GM12892 (cell line): ENCODE results near the gene TENM4.

Experiments used
- DNase-seq: peaks from one replicate; pipeline ENCODE4 v3.0.0; 2011; ENCODE audit not compliant: insufficient read length
- FAIRE-seq: peaks from 2 replicates; lab custom pipeline; 2011; peaks lifted over from hg19 to GRCh38; lab: Jason Lieb, UNC
- POLR2A ChIP-seq: IDR thresholded peaks from 2 replicates; pipeline ENCODE4 v1.6.1; 2011; ENCODE audit warnings: low read depth, low read length, control low read depth
- POLR2AphosphoS5 ChIP-seq: IDR thresholded peaks from 2 replicates; pipeline ENCODE4 v1.6.1; 2011; ENCODE audit warnings: low read depth, low read length, control low read depth
- TAF1 ChIP-seq: IDR thresholded peaks from 2 replicates; pipeline ENCODE4 v1.6.1; 2011; ENCODE audit warnings: low read depth, mild to moderate bottlenecking, control low read depth, low read length, borderline replicate concordance

TENM4 gene

DNA sequence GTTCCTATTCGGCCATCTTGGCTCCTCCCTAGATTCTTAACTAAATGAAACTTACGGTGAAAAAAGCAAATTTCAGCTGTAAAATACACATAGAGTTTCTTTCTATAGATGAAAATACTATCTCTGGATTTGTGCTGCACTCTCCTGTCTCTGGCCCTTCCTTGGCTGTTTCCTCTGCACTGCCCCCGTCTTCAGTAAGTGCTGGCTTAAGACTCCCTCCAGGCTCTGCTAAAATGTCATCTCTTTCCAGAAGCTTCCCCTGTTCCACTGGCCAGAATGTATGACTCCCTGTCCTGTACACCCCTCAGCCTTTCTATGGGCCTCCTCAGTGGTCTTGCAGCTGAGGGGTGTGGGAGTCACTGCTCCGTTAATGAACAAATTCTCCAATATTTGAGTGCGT lies 757.1 kb downstream of the TENM4 start:
- FAIRE-seq (no peak), DNase-seq (no peak)
- TF ChIP-seq POLR2AphosphoS5: no peak
- TF ChIP-seq TAF1: no peak

GRCh38 chr11:78676026-78676557 lies 764.7 kb downstream of the TENM4 start:
- no peak for FAIRE-seq

GRCh38 chr11:78672850-78673620 lies 767.8 kb downstream of the TENM4 start:
- DNase-seq: no peak
- no peak for TF ChIP-seq POLR2AphosphoS5
- TF ChIP-seq TAF1: no peak
- TF ChIP-seq POLR2A: no peak
- FAIRE-seq: no peak

More at GRCh38 chr11:78676026-78676557, 764.7 kb downstream of the TENM4 start:
- TF ChIP-seq POLR2AphosphoS5 (no peak), TAF1 (no peak), POLR2A (no peak)
- DNase-seq: no peak

- no peak for FAIRE-seq
- DNase-seq: no peak
- no peak for TF ChIP-seq TAF1
- TF ChIP-seq POLR2A: no peak
- TF ChIP-seq POLR2AphosphoS5: no peak
Observed at GRCh38 chr11:78669249-78669648, 771.6 kb downstream of the TENM4 start.

DNA sequence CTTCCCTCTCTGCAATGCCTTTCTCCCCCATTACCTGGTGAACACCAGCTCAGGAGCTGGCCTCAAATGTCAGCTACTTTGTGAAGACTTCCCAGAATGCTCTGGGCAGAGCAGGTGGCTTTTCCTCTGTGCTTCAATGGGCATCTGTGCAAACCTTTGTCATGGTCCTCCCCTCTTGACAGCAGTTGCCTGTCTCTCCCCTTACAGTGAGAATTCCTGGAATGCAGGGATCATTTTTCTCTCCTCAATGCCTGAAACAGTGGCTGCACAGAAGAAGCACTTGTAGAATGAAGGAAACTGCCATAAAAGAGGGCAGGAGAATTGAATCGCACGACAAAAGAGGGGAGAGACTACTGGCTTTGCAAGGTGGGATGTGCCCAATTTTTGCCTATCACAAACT lies 773.4 kb downstream of the TENM4 start:
- FAIRE-seq (no peak), DNase-seq (no peak)
- TF ChIP-seq TAF1: no peak
- no peak for TF ChIP-seq POLR2AphosphoS5
- TF ChIP-seq POLR2A: no peak

DNA sequence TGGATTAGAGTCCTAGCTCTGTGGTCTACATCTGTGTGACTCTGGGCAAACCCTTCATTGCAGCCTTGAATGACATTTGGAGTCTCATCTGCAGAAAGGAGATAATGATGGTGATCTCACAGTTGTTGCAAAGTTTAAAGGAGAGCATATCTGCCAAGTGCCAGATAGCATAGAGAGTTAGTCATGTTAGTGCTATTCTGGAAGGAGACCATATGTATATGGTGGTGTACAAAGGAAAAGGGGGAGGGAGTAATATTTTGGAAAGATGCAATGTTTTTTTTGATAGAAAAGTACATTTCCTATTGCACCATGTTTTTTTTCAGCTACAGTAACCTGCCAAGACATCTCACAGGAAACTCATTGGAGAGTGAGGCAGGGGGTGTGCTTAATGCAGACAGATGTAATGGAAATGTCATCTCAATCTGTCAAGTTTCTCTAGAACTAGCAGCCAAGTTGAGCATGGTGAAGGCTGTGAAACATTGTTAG lies 774.1 kb downstream of the TENM4 start:
- no peak for FAIRE-seq
- TF ChIP-seq POLR2AphosphoS5 (no peak), POLR2A (no peak), TAF1 (no peak)
- no peak for DNase-seq

- FAIRE-seq (no peak), DNase-seq (no peak)
- TF ChIP-seq POLR2A (no peak), TAF1 (no peak), POLR2AphosphoS5 (no peak)
Observed at GRCh38 chr11:78664636-78665035, 776.2 kb downstream of the TENM4 start.

DNA sequence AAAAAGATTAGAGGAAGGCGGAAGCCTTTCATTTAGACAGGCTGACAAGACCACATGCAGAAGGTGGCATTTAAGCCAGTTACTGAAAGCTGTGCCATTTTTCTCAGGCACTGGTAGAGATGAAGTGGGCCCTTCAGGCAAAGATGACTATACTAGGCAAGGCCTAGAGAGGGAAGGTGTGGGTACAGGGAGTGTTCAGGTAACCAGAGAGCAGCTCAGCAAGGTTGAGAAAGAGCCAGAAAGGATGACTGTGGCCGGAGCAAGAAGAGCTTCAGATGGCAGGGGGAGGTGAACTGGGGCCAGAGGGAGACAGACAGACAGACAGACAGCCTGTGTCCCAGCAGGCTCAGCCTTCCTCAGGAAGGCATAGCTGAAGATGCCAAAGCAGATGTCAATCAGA lies 778.0 kb downstream of the TENM4 start:
- DNase-seq (no peak), FAIRE-seq (no peak)
- TF ChIP-seq POLR2AphosphoS5 (no peak), TAF1 (no peak), POLR2A (no peak)

- TF ChIP-seq POLR2A: no peak
- no peak for TF ChIP-seq TAF1
- no peak for TF ChIP-seq POLR2AphosphoS5
- FAIRE-seq: no peak
Observed at GRCh38 chr11:78660471-78660870, 780.4 kb downstream of the TENM4 start.

GRCh38 chr11:78659326-78660270 lies 781.2 kb downstream of the TENM4 start:
- DNase-seq (no peak), FAIRE-seq (no peak)
- TF ChIP-seq TAF1 (no peak), POLR2AphosphoS5 (no peak), POLR2A (no peak)

More at GRCh38 chr11:78660471-78660870, 780.4 kb downstream of the TENM4 start:
- no peak for DNase-seq

DNA sequence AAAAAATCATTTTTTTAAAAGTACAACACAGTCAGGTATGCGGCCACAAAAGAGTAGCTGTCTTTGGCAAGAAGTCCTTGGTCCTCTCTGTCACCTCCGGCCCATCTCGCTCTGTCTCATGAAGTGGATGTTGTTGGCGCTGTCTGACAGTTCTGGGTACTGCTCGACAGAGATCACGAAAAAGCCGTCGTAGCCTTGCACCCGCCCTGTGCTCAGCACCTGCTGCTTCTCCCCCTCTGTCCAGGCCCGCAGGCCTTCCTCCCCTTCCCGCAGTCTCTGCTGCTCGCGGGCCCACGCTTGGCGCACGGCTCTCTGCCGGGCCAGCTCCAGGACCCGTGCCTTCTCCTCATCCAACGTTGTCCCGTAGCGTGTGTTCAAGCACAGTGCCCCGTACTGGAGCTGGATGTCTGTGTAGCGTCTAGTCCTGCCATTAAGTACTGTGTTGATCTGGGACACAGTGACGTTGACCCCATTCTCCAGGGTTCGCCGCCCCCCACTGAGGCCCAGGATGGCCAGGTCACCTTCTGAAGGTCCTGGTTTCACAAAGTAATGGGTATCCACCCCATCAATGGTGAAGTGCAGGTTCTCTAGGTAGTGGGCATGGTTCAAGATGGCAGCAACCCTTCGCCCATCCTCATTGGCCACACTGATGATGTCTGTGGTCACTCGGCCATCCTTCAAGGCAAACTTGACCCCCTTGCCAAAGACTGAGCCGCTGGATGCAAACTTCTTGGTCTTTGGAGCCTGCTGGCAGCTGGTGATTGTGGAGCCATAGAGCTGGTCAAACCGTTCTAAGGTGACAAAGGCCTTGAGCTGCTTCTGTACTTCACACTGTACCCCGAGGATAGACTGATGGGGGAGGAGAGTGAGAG lies 782.6 kb downstream of the TENM4 start:
- no peak for DNase-seq
- no peak for FAIRE-seq

More for the DNA sequence above, 782.6 kb downstream of the TENM4 start:
- TF ChIP-seq POLR2AphosphoS5: no peak
- no peak for TF ChIP-seq TAF1
- TF ChIP-seq POLR2A: no peak
